ENCODE data around the gene ALLC.

ALLC gene

DNA sequence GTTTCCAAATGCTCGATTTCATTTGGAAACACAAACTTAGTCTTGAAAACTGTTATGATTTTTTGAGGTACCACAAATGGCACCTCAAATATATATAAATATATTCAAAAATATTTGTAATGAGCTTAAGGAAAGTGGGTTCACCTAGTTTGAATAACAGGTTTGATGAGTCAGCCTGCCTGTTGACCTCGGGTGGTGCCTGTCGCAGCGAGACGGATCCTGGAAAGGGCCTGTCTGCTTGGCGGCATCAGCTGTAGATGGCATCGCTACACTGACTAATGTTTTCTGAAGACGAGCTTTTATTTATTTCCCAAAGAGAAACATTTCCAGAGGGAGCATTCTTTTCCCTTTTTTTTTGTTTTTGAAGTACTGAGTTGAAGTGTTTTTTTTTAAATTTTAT, 6.9 kb downstream of the ALLC start:
- Histone ChIP-seq H3K9ac (ENCODE audit: low read length) (no peak overlapping the region), H4K20me1 (ENCODE audit: low read depth, low read length) (no peaks in the 10 kb centered on the region), H3K9me2 (replicated peaks; ENCODE audit: insufficient read depth, low read length) (no peaks in the 10 kb centered on the region), H2AFZ (ENCODE audit: low read depth, low read length, severe bottlenecking) (no peak overlapping the region), H3K79me2 (ENCODE audit: insufficient read depth, low read length) (no peaks in the 10 kb centered on the region), H3K9me3 (ENCODE audit: insufficient read depth, low read length) (no peaks in the 10 kb centered on the region), H3K27me3 (ENCODE audit: low read length) (no peaks in the 10 kb centered on the region), H3K27ac (ENCODE audit: low read depth, low read length) (no peak overlapping the region), H3F3A (ENCODE audit: insufficient read depth) (no peaks in the 10 kb centered on the region), H3K4me2 (ENCODE audit: low read depth, low read length, poor library complexity, severe bottlenecking) (no peak overlapping the region), H3K36me3 (ENCODE audit: low read length) (no peaks in the 10 kb centered on the region), H3K4me3 (ENCODE audit: insufficient read depth, low read length, poor library complexity, severe bottlenecking) (no peak overlapping the region)
- TF ChIP-seq, protein P1, sequence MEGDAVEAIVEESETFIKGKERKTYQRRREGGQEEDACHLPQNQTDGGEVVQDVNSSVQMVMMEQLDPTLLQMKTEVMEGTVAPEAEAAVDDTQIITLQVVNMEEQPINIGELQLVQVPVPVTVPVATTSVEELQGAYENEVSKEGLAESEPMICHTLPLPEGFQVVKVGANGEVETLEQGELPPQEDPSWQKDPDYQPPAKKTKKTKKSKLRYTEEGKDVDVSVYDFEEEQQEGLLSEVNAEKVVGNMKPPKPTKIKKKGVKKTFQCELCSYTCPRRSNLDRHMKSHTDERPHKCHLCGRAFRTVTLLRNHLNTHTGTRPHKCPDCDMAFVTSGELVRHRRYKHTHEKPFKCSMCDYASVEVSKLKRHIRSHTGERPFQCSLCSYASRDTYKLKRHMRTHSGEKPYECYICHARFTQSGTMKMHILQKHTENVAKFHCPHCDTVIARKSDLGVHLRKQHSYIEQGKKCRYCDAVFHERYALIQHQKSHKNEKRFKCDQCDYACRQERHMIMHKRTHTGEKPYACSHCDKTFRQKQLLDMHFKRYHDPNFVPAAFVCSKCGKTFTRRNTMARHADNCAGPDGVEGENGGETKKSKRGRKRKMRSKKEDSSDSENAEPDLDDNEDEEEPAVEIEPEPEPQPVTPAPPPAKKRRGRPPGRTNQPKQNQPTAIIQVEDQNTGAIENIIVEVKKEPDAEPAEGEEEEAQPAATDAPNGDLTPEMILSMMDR (IDR thresholded peaks at IDR 0.05; ENCODE audit: insufficient read depth, low read length, poor library complexity, severe bottlenecking), result no peak
- no peak for TF ChIP-seq EZH2phosphoT487 (conservative IDR thresholded peaks at IDR 0.05; ENCODE audit: low read length)

- H4K20me1 ChIP-seq (ENCODE audit: low read depth, low read length), result no peaks in the 10 kb centered on the region
- no peak overlapping the region for H3K4me3 ChIP-seq (ENCODE audit: insufficient read depth, low read length, poor library complexity, severe bottlenecking)
- H3F3A ChIP-seq (ENCODE audit: insufficient read depth), result no peaks in the 10 kb centered on the region
- H3K4me2 ChIP-seq (ENCODE audit: low read depth, low read length, poor library complexity, severe bottlenecking), result no peak overlapping the region
- no peaks in the 10 kb centered on the region for H3K9me3 ChIP-seq (ENCODE audit: insufficient read depth, low read length)
- no peaks in the 10 kb centered on the region for H3K36me3 ChIP-seq (ENCODE audit: low read length)
- no peak overlapping the region for H2AFZ ChIP-seq (ENCODE audit: low read depth, low read length, severe bottlenecking)
- TF ChIP-seq, protein P1 (IDR thresholded peaks at IDR 0.05; ENCODE audit: insufficient read depth, low read length, poor library complexity, severe bottlenecking), result no peak
- no peak for TF ChIP-seq EZH2phosphoT487 (conservative IDR thresholded peaks at IDR 0.05; ENCODE audit: low read length)
- no peaks in the 10 kb centered on the region for H3K27me3 ChIP-seq (ENCODE audit: low read length)
- no peaks in the 10 kb centered on the region for H3K79me2 ChIP-seq (ENCODE audit: insufficient read depth, low read length)
- H3K27ac ChIP-seq (ENCODE audit: low read depth, low read length), result no peak overlapping the region
- H3K9ac ChIP-seq (ENCODE audit: low read length), result no peak overlapping the region
- no peaks in the 10 kb centered on the region for H3K9me2 ChIP-seq (replicated peaks; ENCODE audit: insufficient read depth, low read length)
Measured at GRCh38 chr2:3665886-3666612, 8.0 kb downstream of the ALLC start.

DNA sequence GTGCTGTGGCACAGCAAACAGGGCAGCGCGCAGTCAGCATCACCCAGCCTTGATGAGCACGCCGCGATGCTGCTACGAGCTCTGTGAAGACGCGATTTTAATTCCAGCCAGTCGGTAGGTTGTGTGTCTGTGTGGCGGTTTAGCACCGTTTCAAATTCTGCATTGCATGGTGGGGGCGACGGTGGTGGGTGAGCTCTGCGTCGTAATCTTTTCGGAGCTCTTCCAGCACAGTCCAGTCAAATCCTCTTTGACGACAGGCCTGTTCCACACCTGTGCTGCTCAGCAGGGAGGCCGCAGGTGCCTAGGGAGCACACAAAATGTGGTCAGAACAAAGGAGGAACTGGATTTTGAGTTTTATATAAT, 8.6 kb downstream of the ALLC start:
- Histone ChIP-seq H3K79me2 (ENCODE audit: insufficient read depth, low read length) (no peaks in the 10 kb centered on the region), H3K4me2 (ENCODE audit: low read depth, low read length, poor library complexity, severe bottlenecking) (no peak overlapping the region), H3K9ac (ENCODE audit: low read length) (no peak overlapping the region), H3K9me2 (replicated peaks; ENCODE audit: insufficient read depth, low read length) (no peaks in the 10 kb centered on the region), H3K9me3 (ENCODE audit: insufficient read depth, low read length) (no peaks in the 10 kb centered on the region), H3K27ac (ENCODE audit: low read depth, low read length) (no peak overlapping the region), H3K27me3 (ENCODE audit: low read length) (no peaks in the 10 kb centered on the region), H3F3A (ENCODE audit: insufficient read depth) (no peaks in the 10 kb centered on the region), H4K20me1 (ENCODE audit: low read depth, low read length) (no peaks in the 10 kb centered on the region), H3K4me3 (ENCODE audit: insufficient read depth, low read length, poor library complexity, severe bottlenecking) (no peak overlapping the region), H2AFZ (ENCODE audit: low read depth, low read length, severe bottlenecking) (no peak overlapping the region), H3K36me3 (ENCODE audit: low read length) (no peaks in the 10 kb centered on the region)
- TF ChIP-seq, protein P1 (IDR thresholded peaks at IDR 0.05; ENCODE audit: insufficient read depth, low read length, poor library complexity, severe bottlenecking), result no peak
- no peak for TF ChIP-seq EZH2phosphoT487 (conservative IDR thresholded peaks at IDR 0.05; ENCODE audit: low read length)
